HepG2 (cell line): ENCODE data around the gene C20orf204. TPM values are rescaled to one million over a fixed set of nuclear protein-coding genes. Genes with fewer than 3 reads are reported as not detected.
A peak's percentile ranks its signal among the peaks of the same experiment; 100 is the strongest.

Experiments used
- AKNA ChIP-seq: sonication (generic); formaldehyde crosslinking; IDR thresholded peaks from 2 replicates; pipeline ENCODE4 v1.4.0; 2020; ENCODE audit warnings: missing genetic modification reagents, borderline replicate concordance
- ATRX ChIP-seq: sonication (generic); formaldehyde crosslinking; IDR thresholded peaks from 2 replicates; pipeline ENCODE4 v1.4.0; 2020; ENCODE audit warnings: missing genetic modification reagents, borderline replicate concordance
- DPF2 ChIP-seq: sonication (generic); formaldehyde crosslinking; IDR thresholded peaks from 2 replicates; pipeline ENCODE4 v1.4.0; 2020; ENCODE audit warnings: mild to moderate bottlenecking, low read depth, missing genetic modification reagents, borderline replicate concordance
- HDAC2 ChIP-seq: sonication (generic); formaldehyde crosslinking; IDR thresholded peaks from 2 replicates; pipeline ENCODE4 v1.4.0; 2020; ENCODE audit warnings: missing genetic modification reagents
- HOXA5 ChIP-seq: sonication (generic); formaldehyde crosslinking; IDR thresholded peaks from 2 replicates; pipeline ENCODE4 v1.4.0; 2020; ENCODE audit warnings: missing genetic modification reagents
- JUNB ChIP-seq: sonication (generic); formaldehyde crosslinking; IDR thresholded peaks from 2 replicates; pipeline ENCODE4 v1.8.0; 2022; ENCODE audit warnings: missing genetic modification reagents, mild to moderate bottlenecking, borderline replicate concordance
- MEIS2 ChIP-seq: sonication (generic); formaldehyde crosslinking; IDR thresholded peaks from 2 replicates; pipeline ENCODE4 v1.9.0; 2021; ENCODE audit warnings: mild to moderate bottlenecking, missing genetic modification reagents
- RARA ChIP-seq: IDR thresholded peaks from 2 replicates; pipeline ENCODE4 v1.6.1; 2016; ENCODE audit warnings: missing genetic modification reagents, missing compliant biosample characterization
- SALL1 ChIP-seq: sonication (generic); formaldehyde crosslinking; IDR thresholded peaks from 2 replicates; pipeline ENCODE4 v1.8.0; 2022; ENCODE audit warnings: mild to moderate bottlenecking, missing genetic modification reagents
- SMYD3 ChIP-seq: sonication (generic); formaldehyde crosslinking; IDR thresholded peaks from 2 replicates; pipeline ENCODE4 v1.8.1; 2023; ENCODE audit warnings: mild to moderate bottlenecking, missing genetic modification reagents
- SNAI1 ChIP-seq: sonication (generic); formaldehyde crosslinking; IDR thresholded peaks from 2 replicates; pipeline ENCODE4 v1.5.0; 2020; ENCODE audit warnings: mild to moderate bottlenecking, missing genetic modification reagents, borderline replicate concordance
- ZBTB46 ChIP-seq: sonication (generic); formaldehyde crosslinking; IDR thresholded peaks from 2 replicates; pipeline ENCODE4 v1.4.0; 2020; ENCODE audit warnings: mild to moderate bottlenecking, missing genetic modification reagents, borderline replicate concordance
- ZEB1 ChIP-seq: IDR thresholded peaks from 2 replicates; pipeline ENCODE4 v1.6.1; 2012; ENCODE audit warnings: mild to moderate bottlenecking, low read depth, inconsistent platforms; ENCODE audit not compliant: insufficient replicate concordance
- ZNF225 ChIP-seq: sonication (generic); formaldehyde crosslinking; IDR thresholded peaks from 2 replicates; pipeline ENCODE4 v1.4.0; 2020; ENCODE audit warnings: mild to moderate bottlenecking, missing genetic modification reagents
- ZNF274 ChIP-seq: sonication (generic); formaldehyde crosslinking; IDR thresholded peaks from 2 replicates; pipeline ENCODE4 v1.5.1; 2020; ENCODE audit warnings: mild to moderate bottlenecking, missing genetic modification reagents
- ZNF577 ChIP-seq: sonication (generic); formaldehyde crosslinking; IDR thresholded peaks from 2 replicates; pipeline ENCODE4 v1.4.0; 2020; ENCODE audit warnings: mild to moderate bottlenecking, low read depth, missing genetic modification reagents, borderline replicate concordance
- ZNF609 ChIP-seq: sonication (generic); formaldehyde crosslinking; IDR thresholded peaks from 2 replicates; pipeline ENCODE4 v1.4.0; 2020; ENCODE audit warnings: mild to moderate bottlenecking, missing genetic modification reagents, borderline replicate concordance
- polyA plus RNA-seq, 8 experiments: library from polyadenylated mRNA; depleted of rRNA in 3 of 8; stranded (reverse) in 7 of 8; unstranded in 1 of 8; fragments of >200 nt; fragmentation: Illumina TruSeq in 4 of 8; extraction: Trizol in 4 of 8; gene quantifications; 2 replicates each; pipeline versions ENCODE4 v1.2.1 to v1.2.3, GENCODE V29; 2011 to 2016; ENCODE audit warnings: low read depth in 4 of 8, missing spikeins in 1 of 8, mixed read lengths in 1 of 8; ENCODE audit not compliant: insufficient read depth in 1 of 8
- total RNA-seq, 5 experiments: library from RNA; depleted of rRNA; stranded (reverse); fragments of >200 nt; fragmentation: Illumina TruSeq; extraction: Trizol; gene quantifications; 2 replicates each; pipeline ENCODE4 v1.2.3, GENCODE V29; 2016; ENCODE audit warnings: low read depth in 1 of 5

C20orf204 gene
- total and polyA plus RNA-seq, 2 of the 13 experiments (the other 11 are each of a cell fraction or from before 2014, with no cell fraction given) = 22.1 to 80.0 TPM

GRCh38 chr20:64050261-64051032 lies 14.5 kb downstream of the C20orf204 start (continued):
- no peak for TF ChIP-seq JUNB (CRISPR knock-in tag)
- TF ChIP-seq MEIS2 (CRISPR knock-in tag) = peak; percentile 85
- TF ChIP-seq HOXA5 = peak; percentile 89
- TF ChIP-seq ATRX (CRISPR knock-in tag) = 0 out of 2 replicates have a peak, but pooled peaks have one; percentile 67
- no peak for TF ChIP-seq ZBTB46 (CRISPR knock-in tag)
- no peak for TF ChIP-seq SNAI1
- TF ChIP-seq DPF2 (CRISPR knock-in tag) = peak; percentile 12; the same call in 1 of the 2 replicates
- TF ChIP-seq ZNF225 (CRISPR knock-in tag) = peak; percentile 55; the same call in 1 of the 2 replicates
- peak; percentile 53 for TF ChIP-seq HDAC2 (CRISPR knock-in tag)
- TF ChIP-seq AKNA (CRISPR knock-in tag) = no peak
- no peak for TF ChIP-seq ZNF609 (CRISPR knock-in tag)
- TF ChIP-seq ZEB1 = peak; percentile 37
- peak; percentile 85 for TF ChIP-seq ZNF274
- TF ChIP-seq RARA (CRISPR knock-in tag) = 0 out of 2 replicates have a peak, but pooled peaks have one; percentile 23
- TF ChIP-seq SMYD3 (CRISPR knock-in tag) = peak; percentile 95
- TF ChIP-seq ZNF577 (CRISPR knock-in tag) = no peak
- TF ChIP-seq SALL1 (CRISPR knock-in tag) = no peak; the same call in none of the 2 replicates
